CD14-positive monocyte (primary cell): ENCODE results near the gene RFX4. TPM values are rescaled to one million over a fixed set of nuclear protein-coding genes. Genes with fewer than 3 reads are reported as not detected.

Experiments used
- DNase-seq, 3 donors: peaks; one replicate each; pipeline ENCODE4 v3.0.0-alpha.2; 2011 to 2022
- H2AFZ ChIP-seq: 2 replicates; pipeline ENCODE4 v1.6.0; 2012; ENCODE audit warnings: mild to moderate bottlenecking, low read depth, low read length, inconsistent platforms; ENCODE audit not compliant: insufficient read depth, poor library complexity, severe bottlenecking
- H3K27ac ChIP-seq, 2 donors: 1 replicate in 1 of 2; 2 replicates in 1 of 2; pipeline ENCODE4 v1.5.1; 2012 to 2013; ENCODE audit warnings: low read length in 2 of 2, control low read depth in 1 of 2, inconsistent platforms in 1 of 2, low read depth in 1 of 2, mild to moderate bottlenecking in 1 of 2
- H3K27me3 ChIP-seq, 2 donors: one replicate each; pipeline versions ENCODE4 v1.6.0 to v1.6.1; 2011 to 2013; ENCODE audit warnings: low read length in 2 of 2; ENCODE audit not compliant: control insufficient read depth in 2 of 2, insufficient read depth in 2 of 2
- H3K36me3 ChIP-seq, 2 donors: replicated peaks in 1 of 2; 1 replicate in 1 of 2; 2 replicates in 1 of 2; pipeline versions ENCODE4 v1.5.1 to v1.6.1; 2012 to 2013; ENCODE audit warnings: low read length in 2 of 2, control low read depth in 1 of 2, inconsistent platforms in 1 of 2, mild to moderate bottlenecking in 1 of 2; ENCODE audit not compliant: insufficient read depth in 2 of 2, control insufficient read depth in 1 of 2
- H3K4me1 ChIP-seq, 2 donors: 1 replicate in 1 of 2; 2 replicates in 1 of 2; pipeline versions ENCODE4 v1.5.1 to v1.6.1; 2012 to 2013; ENCODE audit warnings: low read length in 2 of 2, control low read depth in 1 of 2, inconsistent platforms in 1 of 2, mild to moderate bottlenecking in 1 of 2, moderate library complexity in 1 of 2; ENCODE audit not compliant: insufficient read depth in 2 of 2, control insufficient read depth in 1 of 2
- H3K4me2 ChIP-seq: replicated peaks from 2 replicates; pipeline ENCODE3; 2012; ENCODE audit warnings: low read length, moderate library complexity, mild to moderate bottlenecking; ENCODE audit not compliant: poor library complexity, severe bottlenecking; ENCODE audit errors: extremely low read depth
- H3K4me3 ChIP-seq, 3 experiments: fragments of 200-600 bp in 1 of 3; sonication (generic) in 1 of 3; replicated peaks in 1 of 3; 1 replicate in 2 of 3; 2 replicates in 1 of 3; pipeline ENCODE4 v1.5.1; 2011 to 2013; ENCODE audit warnings: low read length in 3 of 3, mild to moderate bottlenecking in 3 of 3, control low read depth in 2 of 3, low read depth in 2 of 3, inconsistent platforms in 1 of 3, moderate library complexity in 1 of 3
- H3K79me2 ChIP-seq: 2 replicates; pipeline ENCODE4 v1.6.0; 2012; ENCODE audit warnings: mild to moderate bottlenecking, control low read depth, inconsistent platforms, low read length, moderate library complexity; ENCODE audit not compliant: insufficient read depth
- H3K9ac ChIP-seq: 2 replicates; pipeline ENCODE4 v1.6.0; 2017; ENCODE audit warnings: low read length, mild to moderate bottlenecking; ENCODE audit not compliant: insufficient read depth, poor library complexity, severe bottlenecking
- H3K9me3 ChIP-seq, 2 donors: replicated peaks in 1 of 2; 1 replicate in 1 of 2; 2 replicates in 1 of 2; pipeline versions ENCODE4 v1.5.1 to v1.6.1; 2012 to 2013; ENCODE audit warnings: low read length in 2 of 2, control low read depth in 1 of 2; ENCODE audit not compliant: control insufficient read depth in 1 of 2, insufficient read depth in 1 of 2
- H4K20me1 ChIP-seq: 2 replicates; pipeline ENCODE4 v1.6.0; 2012; ENCODE audit warnings: mild to moderate bottlenecking, low read length, control low read depth, moderate library complexity; ENCODE audit not compliant: insufficient read depth
- H3K27ac Mint-ChIP-seq, 7 donors: one replicate each; pipeline ENCODE4 v1.8.0; 2020; ENCODE audit warnings: mild to moderate bottlenecking in 7 of 7, mixed read lengths in 7 of 7, moderate library complexity in 6 of 7, inconsistent platforms in 2 of 7
- H3K27me3 Mint-ChIP-seq, 3 donors: one replicate each; pipeline ENCODE4 v1.8.0; 2021 to 2022; ENCODE audit warnings: low read depth in 3 of 3, mild to moderate bottlenecking in 3 of 3, mixed read lengths in 3 of 3, moderate library complexity in 3 of 3, inconsistent platforms in 1 of 3
- H3K36me3 Mint-ChIP-seq, 2 donors: one replicate each; pipeline ENCODE4 v1.8.0; 2020; ENCODE audit warnings: mixed read lengths in 2 of 2, inconsistent platforms in 1 of 2, mild to moderate bottlenecking in 1 of 2
- H3K4me1 Mint-ChIP-seq: one replicate; pipeline ENCODE4 v1.8.0; 2020; ENCODE audit warnings: mild to moderate bottlenecking, mixed read lengths
- H3K4me3 Mint-ChIP-seq, 2 donors: one replicate each; pipeline ENCODE4 v1.8.0; 2020; ENCODE audit warnings: mild to moderate bottlenecking in 2 of 2, mixed read lengths in 2 of 2, moderate library complexity in 1 of 2
- H3K9me3 Mint-ChIP-seq, 7 donors: one replicate each; pipeline ENCODE4 v1.8.0; 2020 to 2022; ENCODE audit warnings: mixed read lengths in 7 of 7, mild to moderate bottlenecking in 6 of 7, moderate library complexity in 6 of 7, inconsistent platforms in 2 of 7
- WGBS: methylation state at CpG from one replicate; pipeline ENCODE4 v1.1.5; 2013; ENCODE audit warnings: missing lambda C conversion rate; ENCODE audit not compliant: insufficient coverage; 5-methylcytosine and 5-hydroxymethylcytosine counted together
- intact Hi-C, 2 donors: fragments of 100-400 bp; cut with micrococcal nuclease; formaldehyde crosslinking; loops; one replicate each; pipeline versions ENCODE4 v1.15.0 to v1.15.1; 2023
- polyA plus RNA-seq, 3 donors: library from polyadenylated mRNA; depleted of rRNA in 1 of 3; unstranded in 2 of 3; stranded (reverse) in 1 of 3; fragments of 300-500 nt in 2 of 3; fragments of >200 nt in 1 of 3; fragmentation: Illumina TruSeq in 2 of 3; gene quantifications; 1 replicate in 2 of 3; 2 replicates in 1 of 3; pipeline ENCODE4 v1.2.3, GENCODE V29; 2012 to 2021
- TF ChIP-seq, protein P1 (sequence below): fragments of 200-600 bp; IDR thresholded peaks from one replicate; pipeline ENCODE4 v1.8.0; 2022; ENCODE audit warnings: antibody characterized with exemption, mild to moderate bottlenecking

Gene RFX4
- polyA plus RNA-seq, 3 donors: not detected

GRCh38 chr12:106715582-106715981, 132.8 kb downstream of the RFX4 start:
- Histone ChIP-seq H3K79me2 (no peaks in the 10 kb centered on the region), H3K9me3 (no peaks in the 10 kb centered on the region), H3K4me2 (no peak overlapping the region), H3K27me3 (peaks cover 3 to 15% of the 10 kb centered on the region in 2 donors), H3K4me3 (no peak overlapping the region), H3K9ac (no peak overlapping the region), H3K27ac (no peak overlapping the region), H2AFZ (no peak overlapping the region), H4K20me1 (no peaks in the 10 kb centered on the region), H3K4me1 (no peaks in the 10 kb centered on the region), H3K36me3 (no peaks in the 10 kb centered on the region)
- intact Hi-C loops: no loop called here
- H3K4me1 Mint-ChIP-seq: no peaks in the 10 kb centered on the region
- no peak for DNase-seq
- WGBS: 100% methylated on average over 2 of the region's 4 CpGs
- no peak overlapping the region for H3K4me3 Mint-ChIP-seq
- no peak overlapping the region for H3K27ac Mint-ChIP-seq
- peaks cover 0 to 3% (median 0%) of the 10 kb centered on the region in 7 donors for H3K9me3 Mint-ChIP-seq
- peaks cover 13 to 33% (median 14%) of the 10 kb centered on the region in 3 donors for H3K27me3 Mint-ChIP-seq
- H3K36me3 Mint-ChIP-seq: no peaks in the 10 kb centered on the region
- TF ChIP-seq, protein P1, sequence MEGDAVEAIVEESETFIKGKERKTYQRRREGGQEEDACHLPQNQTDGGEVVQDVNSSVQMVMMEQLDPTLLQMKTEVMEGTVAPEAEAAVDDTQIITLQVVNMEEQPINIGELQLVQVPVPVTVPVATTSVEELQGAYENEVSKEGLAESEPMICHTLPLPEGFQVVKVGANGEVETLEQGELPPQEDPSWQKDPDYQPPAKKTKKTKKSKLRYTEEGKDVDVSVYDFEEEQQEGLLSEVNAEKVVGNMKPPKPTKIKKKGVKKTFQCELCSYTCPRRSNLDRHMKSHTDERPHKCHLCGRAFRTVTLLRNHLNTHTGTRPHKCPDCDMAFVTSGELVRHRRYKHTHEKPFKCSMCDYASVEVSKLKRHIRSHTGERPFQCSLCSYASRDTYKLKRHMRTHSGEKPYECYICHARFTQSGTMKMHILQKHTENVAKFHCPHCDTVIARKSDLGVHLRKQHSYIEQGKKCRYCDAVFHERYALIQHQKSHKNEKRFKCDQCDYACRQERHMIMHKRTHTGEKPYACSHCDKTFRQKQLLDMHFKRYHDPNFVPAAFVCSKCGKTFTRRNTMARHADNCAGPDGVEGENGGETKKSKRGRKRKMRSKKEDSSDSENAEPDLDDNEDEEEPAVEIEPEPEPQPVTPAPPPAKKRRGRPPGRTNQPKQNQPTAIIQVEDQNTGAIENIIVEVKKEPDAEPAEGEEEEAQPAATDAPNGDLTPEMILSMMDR: no peak

- Mint-ChIP-seq H3K36me3 (no peaks in the 10 kb centered on the region), H3K9me3 (peaks cover 0 to 3% (median 0%) of the 10 kb centered on the region in 7 donors), H3K4me3 (no peak overlapping the region), H3K27me3 (peaks cover 16 to 35% (median 18%) of the 10 kb centered on the region in 3 donors), H3K27ac (no peak overlapping the region), H3K4me1 (no peaks in the 10 kb centered on the region)
- H3K4me2 ChIP-seq: no peak overlapping the region
- no peak overlapping the region for H2AFZ ChIP-seq
- no peaks in the 10 kb centered on the region for H3K9me3 ChIP-seq
- H3K4me3 ChIP-seq: no peak overlapping the region
- WGBS: no CpG with 5 or more reads among the region's 2 CpGs
- no peaks in the 10 kb centered on the region for H4K20me1 ChIP-seq
- H3K27ac ChIP-seq: no peak overlapping the region
- H3K36me3 ChIP-seq: no peaks in the 10 kb centered on the region
- no peaks in the 10 kb centered on the region for H3K4me1 ChIP-seq
- intact Hi-C loops: no loop called here
- H3K27me3 ChIP-seq: peaks cover 3 to 10% of the 10 kb centered on the region in 2 donors
- no peak overlapping the region for H3K9ac ChIP-seq
- H3K79me2 ChIP-seq: no peaks in the 10 kb centered on the region
- DNase-seq: no peak
- TF ChIP-seq, protein P1: no peak
Observed at GRCh38 chr12:106717673-106718072, 134.9 kb downstream of the RFX4 start.
